GM12892 (cell line): ENCODE results near the gene NCK2.

Source experiments
- POLR2A ChIP-seq: IDR thresholded peaks from 2 replicates; pipeline ENCODE4 v1.6.1; 2011; ENCODE audit warnings: low read depth, low read length, control low read depth
- POLR2AphosphoS5 ChIP-seq: IDR thresholded peaks from 2 replicates; pipeline ENCODE4 v1.6.1; 2011; ENCODE audit warnings: low read depth, low read length, control low read depth
- TAF1 ChIP-seq: IDR thresholded peaks from 2 replicates; pipeline ENCODE4 v1.6.1; 2011; ENCODE audit warnings: low read depth, mild to moderate bottlenecking, control low read depth, low read length, borderline replicate concordance

DNA sequence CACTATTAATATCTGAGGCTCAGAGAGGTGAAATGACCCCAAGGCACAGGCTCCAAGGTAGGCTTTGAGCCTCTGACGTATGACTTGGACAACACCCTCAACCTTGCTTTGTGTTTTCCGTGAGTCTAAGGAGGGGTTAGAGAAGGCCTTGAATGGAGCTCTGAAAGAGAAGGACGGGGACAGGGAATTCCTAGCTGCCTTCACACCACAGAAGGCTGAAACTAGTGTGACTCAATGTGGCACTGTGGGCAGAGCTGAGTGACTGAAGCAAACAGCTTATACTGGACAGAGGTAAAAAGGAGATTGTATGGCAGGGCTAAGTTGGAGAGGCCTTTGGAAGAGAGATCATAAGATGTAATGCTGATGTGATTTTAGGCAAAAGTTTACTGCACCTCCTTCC lies 3.5 kb upstream of the NCK2 start:
- TF ChIP-seq POLR2A (no peak), TAF1 (no peak), POLR2AphosphoS5 (no peak)
